ENCODE measurements around the gene GABARAPL1. TPM values are rescaled to one million over a fixed set of nuclear protein-coding genes. Genes with fewer than 3 reads are reported as not detected.
"Not testable (repeated sequence)": the region's sequence is repeated elsewhere in the genome, so short reads cannot be mapped to it uniquely, and the experiment has no call there.

Gene GABARAPL1
- polyA plus RNA-seq, 1 of the 3 experiments (the other 2 are of a cell fraction), result 9.2 TPM

GRCh38 chr12:10184261-10184843 is 28.3 kb upstream of the GABARAPL1 start (continued):
- TF ChIP-seq ZBTB33 (IDR thresholded peaks at IDR 0.05; ENCODE audit: borderline replicate concordance, low read depth), result no peak
- no peak for TF ChIP-seq RAD21 (IDR thresholded peaks at IDR 0.05; ENCODE audit: low read length)
- TF ChIP-seq SMC3 (IDR thresholded peaks at IDR 0.05; ENCODE audit: low read depth, low read length), result no peak
- no peak for TF ChIP-seq JUND (IDR thresholded peaks at IDR 0.05)
- no peak for TF ChIP-seq EP300 (IDR thresholded peaks at IDR 0.05; ENCODE audit: borderline replicate concordance in 1 of 2, low read depth in 1 of 2, low read length in 1 of 2)
- no peak for TF ChIP-seq FOXM1 (IDR thresholded peaks at IDR 0.05; ENCODE audit: low read depth)
- TF ChIP-seq MXI1 (IDR thresholded peaks at IDR 0.05; ENCODE audit: low read depth, low read length), result no peak

GRCh38 chr12:10186299-10186698 is 26.4 kb upstream of the GABARAPL1 start:
- no peak for DNase-seq
- ChIA-PET POLR2A (no interaction called here), CTCF (interaction anchor here (1.0 to 6.5 kb wide), 2 partner anchors 33 to 436 kb away, joined by 3 to 48 read pairs; no protein-coding TSS in a partner anchor)
- Histone ChIP-seq H3K4me2 (no peak overlapping the region), H3K27ac (ENCODE audit: low read depth in 2 of 2, low read length in 1 of 2) (no peak overlapping the region), H3F3A (replicated peaks; ENCODE audit: insufficient read depth) (no peaks in the 10 kb centered on the region), H3K4me3 (ENCODE audit: low read depth in 2 of 2, low read length in 1 of 2) (no peak overlapping the region), H3K79me2 (ENCODE audit: insufficient read depth) (no peaks in the 10 kb centered on the region), H3K27me3 (ENCODE audit: insufficient read depth) (peaks cover 29% of the 10 kb centered on the region; the same call in 1 of the 2 replicates), H3K4me1 (ENCODE audit: control insufficient read depth in 1 of 2, insufficient read depth in 2 of 2, low read depth in 1 of 2, low read length in 1 of 2) (no peaks in the 10 kb centered on the region), H2AFZ (ENCODE audit: low read depth) (no peak overlapping the region), H3K9me3 (no peaks in the 10 kb centered on the region), H3K36me3 (replicated peaks in 1 of 2; ENCODE audit: control insufficient read depth in 1 of 2, insufficient read depth in 2 of 2, low read length in 1 of 2) (no peaks in the 10 kb centered on the region), H3K9me2 (no peaks in the 10 kb centered on the region), H3K9ac (no peak overlapping the region), H4K20me1 (ENCODE audit: insufficient read depth) (no peaks in the 10 kb centered on the region)
- 26% methylated on average over 7 of the region's 11 CpGs for WGBS (ENCODE audit: low lambda C conversion rate)
- TF ChIP-seq TCF12 (IDR thresholded peaks at IDR 0.05), result no peak
- TF ChIP-seq NRF1 (IDR thresholded peaks at IDR 0.05; ENCODE audit: low read depth, low read length), result no peak
- TF ChIP-seq EP300 (IDR thresholded peaks at IDR 0.05; ENCODE audit: borderline replicate concordance in 1 of 2, low read depth in 1 of 2, low read length in 1 of 2), result no peak
- TF ChIP-seq MXI1 (IDR thresholded peaks at IDR 0.05; ENCODE audit: low read depth, low read length), result no peak
- TF ChIP-seq FOXJ3 (CRISPR knock-in tag; IDR thresholded peaks at IDR 0.05), result no peak
- TF ChIP-seq GATA2 (CRISPR knock-in tag; IDR thresholded peaks at IDR 0.05), result no peak
- TF ChIP-seq, protein P1, sequence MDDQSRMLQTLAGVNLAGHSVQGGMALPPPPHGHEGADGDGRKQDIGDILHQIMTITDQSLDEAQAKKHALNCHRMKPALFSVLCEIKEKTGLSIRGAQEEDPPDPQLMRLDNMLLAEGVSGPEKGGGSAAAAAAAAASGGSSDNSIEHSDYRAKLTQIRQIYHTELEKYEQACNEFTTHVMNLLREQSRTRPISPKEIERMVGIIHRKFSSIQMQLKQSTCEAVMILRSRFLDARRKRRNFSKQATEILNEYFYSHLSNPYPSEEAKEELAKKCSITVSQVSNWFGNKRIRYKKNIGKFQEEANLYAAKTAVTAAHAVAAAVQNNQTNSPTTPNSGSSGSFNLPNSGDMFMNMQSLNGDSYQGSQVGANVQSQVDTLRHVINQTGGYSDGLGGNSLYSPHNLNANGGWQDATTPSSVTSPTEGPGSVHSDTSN (IDR thresholded peaks at IDR 0.05), result no peak
- TF ChIP-seq NFIC (IDR thresholded peaks at IDR 0.05; ENCODE audit: borderline replicate concordance), result no peak
- TF ChIP-seq, protein P2, sequence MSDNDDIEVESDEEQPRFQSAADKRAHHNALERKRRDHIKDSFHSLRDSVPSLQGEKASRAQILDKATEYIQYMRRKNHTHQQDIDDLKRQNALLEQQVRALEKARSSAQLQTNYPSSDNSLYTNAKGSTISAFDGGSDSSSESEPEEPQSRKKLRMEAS (IDR thresholded peaks at IDR 0.05; ENCODE audit: low read depth), result no peak
- no peak for TF ChIP-seq ELF1 (IDR thresholded peaks at IDR 0.05)
- no peak for TF ChIP-seq RXRA (IDR thresholded peaks at IDR 0.05; ENCODE audit: borderline replicate concordance, low read depth)
- no peak for TF ChIP-seq MEF2A (IDR thresholded peaks at IDR 0.05; ENCODE audit: borderline replicate concordance, low read depth)
- TF ChIP-seq YY1 (IDR thresholded peaks at IDR 0.05; ENCODE audit: low read depth), result no peak
- TF ChIP-seq RCOR1 (IDR thresholded peaks at IDR 0.05; ENCODE audit: low read length), result no peak

DNA sequence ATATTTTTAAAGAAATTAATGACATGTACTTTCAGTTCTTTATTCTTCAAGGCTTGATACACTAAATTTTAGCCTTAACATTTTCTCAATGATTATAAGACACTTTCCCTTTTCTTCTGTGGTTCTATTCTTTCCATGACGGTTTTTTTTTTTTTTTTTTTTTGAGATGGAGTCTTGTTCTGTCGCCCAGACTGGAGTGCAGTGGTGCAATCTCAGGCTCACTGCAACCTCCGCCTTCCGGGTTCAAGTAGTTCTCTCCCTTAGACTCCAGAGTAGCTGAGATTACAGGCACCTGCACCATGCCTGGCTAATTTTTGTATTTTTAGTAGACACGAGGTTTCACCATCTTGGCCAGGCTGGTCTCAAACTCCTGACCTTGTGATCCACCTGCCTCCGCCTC is 25.7 kb upstream of the GABARAPL1 start:
- H3K9me3 ChIP-seq; POLR2A ChIA-PET; H3K9me2 ChIP-seq; H3K36me3 ChIP-seq (replicated peaks in 1 of 2; ENCODE audit: control insufficient read depth in 1 of 2, insufficient read depth in 2 of 2, low read length in 1 of 2); H4K20me1 ChIP-seq (ENCODE audit: insufficient read depth); H3K9ac ChIP-seq; H3K79me2 ChIP-seq (ENCODE audit: insufficient read depth); H3K4me1 ChIP-seq (ENCODE audit: control insufficient read depth in 1 of 2, insufficient read depth in 2 of 2, low read depth in 1 of 2, low read length in 1 of 2); H3F3A ChIP-seq (replicated peaks; ENCODE audit: insufficient read depth); H3K27ac ChIP-seq (ENCODE audit: low read depth in 2 of 2, low read length in 1 of 2); H2AFZ ChIP-seq (ENCODE audit: low read depth); H3K4me2 ChIP-seq; DNase-seq; H3K4me3 ChIP-seq (ENCODE audit: low read depth in 2 of 2, low read length in 1 of 2): not testable (repeated sequence)
- 35% methylated on average over 6 of the region's 6 CpGs for WGBS (ENCODE audit: low lambda C conversion rate)
- CTCF ChIA-PET, result interaction anchor here (1.0 to 6.5 kb wide), 2 partner anchors 15 to 34 kb away, joined by 3 to 48 read pairs; no protein-coding TSS in a partner anchor
- peaks cover 29% of the 10 kb centered on the region; the same call in 1 of the 2 replicates for H3K27me3 ChIP-seq (ENCODE audit: insufficient read depth)

All from SK-N-SH (cell line).